ENCODE data around the gene NCOA1.
A peak's percentile ranks its signal among the peaks of the same experiment; 100 is the strongest.

Gene NCOA1

DNA sequence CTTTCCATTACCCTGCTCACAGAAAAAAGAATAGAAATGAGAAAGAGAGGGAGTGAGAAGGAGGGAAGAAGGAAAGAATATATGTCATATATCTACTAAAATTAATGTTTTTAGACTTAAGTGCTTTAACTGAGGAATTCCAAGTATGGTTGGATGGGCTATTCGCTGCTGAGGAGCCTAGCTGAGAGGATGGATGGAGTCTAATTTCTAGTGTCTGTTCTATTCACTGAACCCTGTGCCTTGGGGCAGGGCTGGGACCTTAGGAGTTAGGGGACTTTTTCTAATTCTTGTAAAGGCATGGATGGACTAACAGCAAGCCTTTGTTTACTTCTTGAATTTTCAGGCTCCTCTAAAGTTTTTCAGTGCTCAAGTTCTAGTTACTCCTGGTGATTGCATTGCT lies 192.4 kb downstream of the NCOA1 start:
- no peak overlapping the region for H3K4me3 ChIP-seq (replicated peaks; ENCODE audit: low read depth, low read length)
- TF ChIP-seq, protein P1, sequence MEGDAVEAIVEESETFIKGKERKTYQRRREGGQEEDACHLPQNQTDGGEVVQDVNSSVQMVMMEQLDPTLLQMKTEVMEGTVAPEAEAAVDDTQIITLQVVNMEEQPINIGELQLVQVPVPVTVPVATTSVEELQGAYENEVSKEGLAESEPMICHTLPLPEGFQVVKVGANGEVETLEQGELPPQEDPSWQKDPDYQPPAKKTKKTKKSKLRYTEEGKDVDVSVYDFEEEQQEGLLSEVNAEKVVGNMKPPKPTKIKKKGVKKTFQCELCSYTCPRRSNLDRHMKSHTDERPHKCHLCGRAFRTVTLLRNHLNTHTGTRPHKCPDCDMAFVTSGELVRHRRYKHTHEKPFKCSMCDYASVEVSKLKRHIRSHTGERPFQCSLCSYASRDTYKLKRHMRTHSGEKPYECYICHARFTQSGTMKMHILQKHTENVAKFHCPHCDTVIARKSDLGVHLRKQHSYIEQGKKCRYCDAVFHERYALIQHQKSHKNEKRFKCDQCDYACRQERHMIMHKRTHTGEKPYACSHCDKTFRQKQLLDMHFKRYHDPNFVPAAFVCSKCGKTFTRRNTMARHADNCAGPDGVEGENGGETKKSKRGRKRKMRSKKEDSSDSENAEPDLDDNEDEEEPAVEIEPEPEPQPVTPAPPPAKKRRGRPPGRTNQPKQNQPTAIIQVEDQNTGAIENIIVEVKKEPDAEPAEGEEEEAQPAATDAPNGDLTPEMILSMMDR (IDR thresholded peaks at IDR 0.05; ENCODE audit: low read depth, low read length, missing control alignments), result no peak

DNA sequence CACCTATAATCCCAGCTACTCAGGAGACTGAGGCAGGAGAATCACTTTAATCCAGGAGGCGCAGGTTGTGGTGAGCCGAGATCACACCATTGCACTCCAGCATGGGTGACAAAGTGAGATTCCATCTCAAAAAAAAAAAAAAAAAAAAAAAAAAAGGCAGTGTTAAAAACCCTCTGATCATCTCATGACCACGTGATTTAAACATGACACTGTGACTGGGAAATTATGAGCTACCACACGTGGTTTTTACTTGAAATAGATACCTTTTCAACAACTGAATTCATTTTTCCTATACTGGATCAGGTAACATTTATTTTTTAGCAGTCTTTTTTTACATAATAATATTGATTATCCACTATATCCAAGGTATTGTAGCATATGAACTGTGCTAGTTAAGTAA lies 199.5 kb downstream of the NCOA1 start:
- no peak overlapping the region for H3K4me3 ChIP-seq (replicated peaks; ENCODE audit: low read depth, low read length)
- TF ChIP-seq, protein P1 (IDR thresholded peaks at IDR 0.05; ENCODE audit: low read depth, low read length, missing control alignments), result no peak
- no peak for DNase-seq (ENCODE audit: extremely low read depth, low read depth)

More for the DNA sequence above, 192.4 kb downstream of the NCOA1 start:
- DNase-seq (ENCODE audit: extremely low read depth, low read depth), result no peak

DNA sequence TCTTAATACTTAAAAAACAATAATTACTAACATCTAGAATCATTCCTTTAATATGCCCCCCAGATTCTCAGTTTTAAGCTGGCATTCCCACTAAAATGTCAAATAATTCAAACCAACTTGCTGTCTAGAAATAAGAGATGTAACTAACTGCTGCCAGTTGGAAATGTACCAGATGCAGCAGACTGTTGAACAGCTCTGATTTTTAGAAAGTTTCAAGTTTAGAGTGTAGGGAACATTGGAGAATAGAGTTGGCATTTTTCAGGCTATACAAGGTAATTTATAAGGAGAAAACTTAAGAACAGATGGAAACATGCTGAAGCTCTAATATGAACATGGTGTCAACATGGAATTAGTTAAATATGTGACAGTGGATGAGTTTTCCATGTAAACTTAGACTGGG lies 200.8 kb downstream of the NCOA1 start:
- TF ChIP-seq, protein P1 (IDR thresholded peaks at IDR 0.05; ENCODE audit: low read depth, low read length, missing control alignments), result no peak
- no peak overlapping the region for H3K4me3 ChIP-seq (replicated peaks; ENCODE audit: low read depth, low read length)
- no peak for DNase-seq (ENCODE audit: extremely low read depth, low read depth)

DNA sequence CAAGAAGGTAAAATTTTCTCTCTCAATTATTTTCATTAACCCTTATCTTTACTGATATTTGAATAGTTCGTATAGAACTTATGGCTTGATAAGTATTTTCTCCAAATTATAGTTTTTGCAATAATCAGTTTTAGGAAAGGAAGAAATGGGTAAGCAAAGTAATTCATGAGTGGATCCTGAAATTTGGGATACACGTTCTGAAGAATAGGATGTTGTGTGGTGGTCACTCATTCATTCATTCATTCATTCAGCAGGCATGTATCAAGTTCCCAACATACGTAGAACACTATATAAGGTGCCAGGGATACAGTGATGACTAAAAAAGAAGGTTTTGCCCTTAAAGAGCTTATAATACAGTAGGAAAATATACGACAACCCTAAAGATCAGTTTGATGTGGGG lies 206.7 kb downstream of the NCOA1 start:
- DNase-seq (ENCODE audit: extremely low read depth, low read depth), result no peak
- TF ChIP-seq, protein P1 (IDR thresholded peaks at IDR 0.05; ENCODE audit: low read depth, low read length, missing control alignments), result no peak
- no peak overlapping the region for H3K4me3 ChIP-seq (replicated peaks; ENCODE audit: low read depth, low read length)

DNA sequence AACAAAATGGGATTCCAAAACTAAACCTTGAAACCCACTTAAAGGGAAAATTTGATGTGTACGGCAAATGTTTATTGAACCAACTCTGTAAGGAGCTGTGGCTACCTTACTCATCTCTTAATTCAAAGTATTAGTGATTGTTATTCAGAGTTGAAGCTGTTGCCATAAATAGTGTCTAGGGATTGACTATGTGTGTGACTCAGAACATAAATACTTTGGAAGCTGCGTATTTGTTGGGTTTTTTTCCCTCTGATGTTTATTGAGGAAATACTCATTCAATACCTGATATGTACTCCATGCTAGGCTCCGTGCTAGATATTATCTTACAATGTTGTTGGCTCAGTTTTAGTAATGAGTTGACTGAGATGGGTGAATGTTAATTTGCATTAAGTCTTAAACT lies 211.7 kb downstream of the NCOA1 start:
- peak; percentile 57 for DNase-seq (ENCODE audit: extremely low read depth, low read depth)
- H3K4me3 ChIP-seq (replicated peaks; ENCODE audit: low read depth, low read length), result no peak overlapping the region
- TF ChIP-seq, protein P1 (IDR thresholded peaks at IDR 0.05; ENCODE audit: low read depth, low read length, missing control alignments), result no peak

DNA sequence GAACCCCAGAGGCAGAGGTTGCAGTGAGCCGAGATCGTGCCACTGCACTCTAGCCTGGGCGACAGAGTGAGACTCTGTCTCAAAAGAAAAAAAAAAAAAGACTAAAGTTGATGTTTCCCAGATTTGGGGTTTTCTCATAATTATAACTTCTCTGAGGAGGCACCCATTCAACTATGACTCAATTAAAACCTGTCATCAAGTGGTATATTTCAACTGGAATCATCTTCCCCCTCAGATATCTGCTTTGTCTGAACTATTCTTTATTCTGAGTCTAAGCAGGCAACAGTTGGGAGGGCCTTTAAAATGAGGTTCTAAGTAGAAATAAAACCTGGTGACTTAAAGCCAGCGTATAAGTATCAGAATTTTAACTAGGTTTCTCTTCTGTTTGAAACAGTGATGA lies 213.6 kb downstream of the NCOA1 start:
- TF ChIP-seq, protein P1 (IDR thresholded peaks at IDR 0.05; ENCODE audit: low read depth, low read length, missing control alignments), result no peak
- no peak overlapping the region for H3K4me3 ChIP-seq (replicated peaks; ENCODE audit: low read depth, low read length)
- DNase-seq (ENCODE audit: extremely low read depth, low read depth), result no peak

DNA sequence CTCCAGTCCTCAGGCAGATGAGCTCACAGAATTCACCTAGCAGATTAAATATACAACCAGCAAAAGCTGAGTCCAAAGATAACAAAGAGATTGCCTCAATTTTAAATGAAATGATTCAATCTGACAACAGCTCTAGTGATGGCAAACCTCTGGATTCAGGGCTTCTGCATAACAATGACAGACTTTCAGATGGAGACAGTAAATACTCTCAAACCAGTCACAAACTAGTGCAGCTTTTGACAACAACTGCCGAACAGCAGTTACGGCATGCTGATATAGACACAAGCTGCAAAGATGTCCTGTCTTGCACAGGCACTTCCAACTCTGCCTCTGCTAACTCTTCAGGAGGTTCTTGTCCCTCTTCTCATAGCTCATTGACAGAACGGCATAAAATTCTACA lies 216.1 kb downstream of the NCOA1 start:
- TF ChIP-seq, protein P1 (IDR thresholded peaks at IDR 0.05; ENCODE audit: low read depth, low read length, missing control alignments), result no peak
- no peak overlapping the region for H3K4me3 ChIP-seq (replicated peaks; ENCODE audit: low read depth, low read length)
- DNase-seq (ENCODE audit: extremely low read depth, low read depth), result no peak
